H9 (cell line): ENCODE data around the gene GPR84. TPM values are rescaled to one million over a fixed set of nuclear protein-coding genes. Genes with fewer than 3 reads are reported as not detected.

Experiments used
- DNase-seq: peaks from one replicate; pipeline ENCODE4 v3.0.0-alpha.2; 2017
- H2AFZ ChIP-seq: one replicate; pipeline ENCODE4 v1.6.1; 2013; ENCODE audit warnings: mild to moderate bottlenecking, low read length, control low read depth, moderate library complexity
- H2AK5ac ChIP-seq: 2 replicates; pipeline ENCODE4 v1.6.1; 2013; ENCODE audit warnings: low read length, control low read depth, mixed read lengths; ENCODE audit not compliant: insufficient read length
- H2BK120ac ChIP-seq: one replicate; pipeline ENCODE4 v1.6.1; 2013; ENCODE audit warnings: low read depth, mild to moderate bottlenecking, low read length, control low read depth, inconsistent platforms; ENCODE audit not compliant: poor library complexity, severe bottlenecking
- H2BK12ac ChIP-seq: 2 replicates; pipeline ENCODE4 v1.6.1; 2013; ENCODE audit warnings: low read length, control low read depth, mixed read lengths, low read depth; ENCODE audit not compliant: insufficient read length
- H2BK15ac ChIP-seq: 2 replicates; pipeline ENCODE4 v1.6.1; 2013; ENCODE audit warnings: low read depth, low read length, control low read depth
- H2BK20ac ChIP-seq: one replicate; pipeline ENCODE4 v1.6.1; 2013; ENCODE audit warnings: low read depth, mild to moderate bottlenecking, low read length, control low read depth, inconsistent platforms; ENCODE audit not compliant: poor library complexity, severe bottlenecking
- H2BK5ac ChIP-seq: 2 replicates; pipeline ENCODE4 v1.6.1; 2013; ENCODE audit warnings: low read length, control low read depth, mixed read lengths; ENCODE audit not compliant: insufficient read length
- H3K14ac ChIP-seq: 2 replicates; pipeline ENCODE4 v1.6.1; 2013; ENCODE audit warnings: low read length, control low read depth; ENCODE audit not compliant: insufficient read depth
- H3K18ac ChIP-seq: 2 replicates; pipeline ENCODE4 v1.6.1; 2013; ENCODE audit warnings: low read depth, mild to moderate bottlenecking, mixed read lengths, low read length, control low read depth; ENCODE audit not compliant: insufficient read length
- H3K23ac ChIP-seq: 2 replicates; pipeline ENCODE4 v1.6.1; 2013; ENCODE audit warnings: low read length, control low read depth, mixed read lengths, low read depth; ENCODE audit not compliant: insufficient read length
- H3K23me2 ChIP-seq: 2 replicates; pipeline ENCODE4 v1.6.1; 2013; ENCODE audit warnings: low read depth, mild to moderate bottlenecking, mixed read lengths, low read length, control low read depth; ENCODE audit not compliant: insufficient read length, poor library complexity, severe bottlenecking
- H3K27ac ChIP-seq: 2 replicates; pipeline ENCODE4 v1.5.1; 2013; ENCODE audit warnings: low read length, control low read depth, mixed read lengths, low read depth; ENCODE audit not compliant: insufficient read length
- H3K27me3 ChIP-seq: 2 replicates; pipeline ENCODE4 v1.6.1; 2013; ENCODE audit warnings: low read length, control low read depth, inconsistent platforms; ENCODE audit not compliant: insufficient read depth
- H3K4ac ChIP-seq: 2 replicates; pipeline ENCODE4 v1.6.1; 2013; ENCODE audit warnings: low read depth, mild to moderate bottlenecking, control low read depth, inconsistent platforms, low read length, moderate library complexity
- H3K4me1 ChIP-seq: 2 replicates; pipeline ENCODE4 v1.6.1; 2013; ENCODE audit warnings: low read length, control low read depth, inconsistent platforms; ENCODE audit not compliant: insufficient read depth
- H3K4me2 ChIP-seq: 2 replicates; pipeline ENCODE4 v1.6.1; 2013; ENCODE audit warnings: low read length, control low read depth, mixed read lengths; ENCODE audit not compliant: insufficient read length, insufficient read depth
- H3K56ac ChIP-seq: 2 replicates; pipeline ENCODE4 v1.6.1; 2013; ENCODE audit warnings: low read depth, mild to moderate bottlenecking, mixed read lengths, low read length, control low read depth; ENCODE audit not compliant: insufficient read length
- H3K79me1 ChIP-seq: 2 replicates; pipeline ENCODE4 v1.6.1; 2013; ENCODE audit warnings: low read depth, mild to moderate bottlenecking, moderate library complexity, low read length, control low read depth, inconsistent platforms; ENCODE audit not compliant: insufficient read depth, poor library complexity, severe bottlenecking
- H3K79me2 ChIP-seq: 2 replicates; pipeline ENCODE4 v1.6.1; 2013; ENCODE audit warnings: low read length, control low read depth, inconsistent platforms; ENCODE audit not compliant: insufficient read depth
- H3K9ac ChIP-seq: 2 replicates; pipeline ENCODE4 v1.6.1; 2013; ENCODE audit warnings: low read length, control low read depth, mixed read lengths; ENCODE audit not compliant: insufficient read length; ENCODE audit errors: extremely low read depth
- H3K9me3 ChIP-seq: one replicate; pipeline ENCODE4 v1.6.1; 2013; ENCODE audit warnings: low read depth, low read length, inconsistent platforms; ENCODE audit not compliant: control insufficient read depth
- H3T11ph ChIP-seq: one replicate; pipeline ENCODE4 v1.6.1; 2013; ENCODE audit warnings: mild to moderate bottlenecking, low read length, control low read depth, inconsistent platforms
- H4K20me1 ChIP-seq: one replicate; pipeline ENCODE4 v1.6.1; 2013; ENCODE audit not compliant: control insufficient read depth, insufficient read length, insufficient read depth
- H4K5ac ChIP-seq: 2 replicates; pipeline ENCODE4 v1.6.1; 2013; ENCODE audit warnings: low read depth, mild to moderate bottlenecking, mixed read lengths, low read length, control low read depth; ENCODE audit not compliant: insufficient read length
- H4K8ac ChIP-seq: replicated peaks from 2 replicates; pipeline ENCODE4 v1.6.1; 2013; ENCODE audit warnings: low read length, control low read depth, mixed read lengths, low read depth; ENCODE audit not compliant: insufficient read length
- H4K91ac ChIP-seq: 2 replicates; pipeline ENCODE4 v1.6.1; 2013; ENCODE audit warnings: low read depth, mild to moderate bottlenecking, moderate library complexity, mixed read lengths, low read length, control low read depth; ENCODE audit not compliant: insufficient read length
- H3K27ac Mint-ChIP-seq, 3 experiments: 2 replicates in 2 of 3; 3 replicates in 1 of 3; pipeline ENCODE4 v1.8.0; 2020 to 2021; ENCODE audit warnings: mixed read lengths in 3 of 3, mild to moderate bottlenecking in 1 of 3, moderate library complexity in 1 of 3
- H3K27me3 Mint-ChIP-seq: 2 replicates; pipeline ENCODE4 v1.8.0; 2021; ENCODE audit warnings: low read depth, mild to moderate bottlenecking, moderate library complexity, mixed read lengths
- H3K36me3 Mint-ChIP-seq, 3 experiments: 2 replicates in 2 of 3; 3 replicates in 1 of 3; pipeline ENCODE4 v1.8.0; 2020 to 2021; ENCODE audit warnings: low read depth in 3 of 3, mixed read lengths in 3 of 3; ENCODE audit not compliant: insufficient read depth in 1 of 3
- H3K4me1 Mint-ChIP-seq, 2 experiments: 2 replicates each; pipeline ENCODE4 v1.8.0; 2020; ENCODE audit warnings: mixed read lengths in 2 of 2
- H3K4me3 Mint-ChIP-seq, 2 experiments: 2 replicates in 1 of 2; 3 replicates in 1 of 2; pipeline ENCODE4 v1.8.0; 2020 to 2021; ENCODE audit warnings: mild to moderate bottlenecking in 2 of 2, mixed read lengths in 2 of 2, moderate library complexity in 1 of 2
- H3K9me3 Mint-ChIP-seq, 2 experiments: 2 replicates in 1 of 2; 3 replicates in 1 of 2; pipeline ENCODE4 v1.8.0; 2020; ENCODE audit warnings: mild to moderate bottlenecking in 2 of 2, mixed read lengths in 2 of 2, moderate library complexity in 1 of 2
- CTCF ChIP-seq: fragments of 200-600 bp; sonication (generic); conservative IDR thresholded peaks from 3 replicates; pipeline ENCODE4 v1.8.0; 2021; ENCODE audit warnings: antibody characterized with exemption, mild to moderate bottlenecking
- WGBS: extraction: QIAGEN DNeasy Blood & Tissue Kit; methylation state at CpG from one replicate; pipeline ENCODE4 v1.1.7; 2013; ENCODE audit warnings: missing lambda C conversion rate, low lambda C conversion rate, mixed read lengths; ENCODE audit not compliant: insufficient read length; ENCODE audit errors: extremely low coverage; 5-methylcytosine and 5-hydroxymethylcytosine counted together
- total RNA-seq: library from RNA; stranded (reverse); gene quantifications from 2 replicates; pipeline ENCODE4 v1.2.1, GENCODE V29; 2021

GPR84 gene
- total RNA-seq, 1 experiment from 2014 or later, result not detected

- Histone ChIP-seq H3K56ac (no peak overlapping the region), H3K4ac (no peak overlapping the region), H2BK5ac (no peak overlapping the region), H3K27me3 (no peaks in the 10 kb centered on the region), H4K20me1 (no peaks in the 10 kb centered on the region), H2AK5ac (no peak overlapping the region), H3K23me2 (no peaks in the 10 kb centered on the region), H3K23ac (no peak overlapping the region), H4K8ac (no peak overlapping the region), H2BK20ac (no peak overlapping the region), H3K4me1 (no peaks in the 10 kb centered on the region), H4K5ac (no peak overlapping the region), H3K79me1 (no peaks in the 10 kb centered on the region), H3K9me3 (no peaks in the 10 kb centered on the region), H3K18ac (no peak overlapping the region), H2AFZ (no peak overlapping the region), H2BK12ac (no peak overlapping the region), H3T11ph (no peak overlapping the region), H3K9ac (no peak overlapping the region), H2BK120ac (no peak overlapping the region), H3K27ac (no peak overlapping the region), H3K14ac (no peak overlapping the region), H2BK15ac (no peak overlapping the region), H4K91ac (no peak overlapping the region), H3K79me2 (no peaks in the 10 kb centered on the region), H3K4me2 (no peak overlapping the region)
- no peak for TF ChIP-seq CTCF
- H3K27ac Mint-ChIP-seq, result no peak overlapping the region
- DNase-seq, result no peak
- peaks cover 19 to 35% (median 31%) of the 10 kb centered on the region in 3 experiments; a peak in 6 of 7 replicates for H3K36me3 Mint-ChIP-seq
- no peak overlapping the region for H3K4me3 Mint-ChIP-seq
- WGBS, result no CpG with 5 or more reads among the region's 4 CpGs
- peaks cover 2 to 3% of the 10 kb centered on the region in 2 experiments; a peak in 2 of 4 replicates for H3K4me1 Mint-ChIP-seq
- no peaks in the 10 kb centered on the region for H3K27me3 Mint-ChIP-seq
- H3K9me3 Mint-ChIP-seq, result no peaks in the 10 kb centered on the region
Observed at GRCh38 chr12:54338698-54339296, 25.5 kb downstream of the GPR84 start.
